COR-L47 (cell line): ENCODE data around the gene FAH.

Experiments used
- DNase-seq: peaks from one replicate; lab custom pipeline; 2025; lab: John Stamatoyannopoulos, UW

Gene FAH

DNA sequence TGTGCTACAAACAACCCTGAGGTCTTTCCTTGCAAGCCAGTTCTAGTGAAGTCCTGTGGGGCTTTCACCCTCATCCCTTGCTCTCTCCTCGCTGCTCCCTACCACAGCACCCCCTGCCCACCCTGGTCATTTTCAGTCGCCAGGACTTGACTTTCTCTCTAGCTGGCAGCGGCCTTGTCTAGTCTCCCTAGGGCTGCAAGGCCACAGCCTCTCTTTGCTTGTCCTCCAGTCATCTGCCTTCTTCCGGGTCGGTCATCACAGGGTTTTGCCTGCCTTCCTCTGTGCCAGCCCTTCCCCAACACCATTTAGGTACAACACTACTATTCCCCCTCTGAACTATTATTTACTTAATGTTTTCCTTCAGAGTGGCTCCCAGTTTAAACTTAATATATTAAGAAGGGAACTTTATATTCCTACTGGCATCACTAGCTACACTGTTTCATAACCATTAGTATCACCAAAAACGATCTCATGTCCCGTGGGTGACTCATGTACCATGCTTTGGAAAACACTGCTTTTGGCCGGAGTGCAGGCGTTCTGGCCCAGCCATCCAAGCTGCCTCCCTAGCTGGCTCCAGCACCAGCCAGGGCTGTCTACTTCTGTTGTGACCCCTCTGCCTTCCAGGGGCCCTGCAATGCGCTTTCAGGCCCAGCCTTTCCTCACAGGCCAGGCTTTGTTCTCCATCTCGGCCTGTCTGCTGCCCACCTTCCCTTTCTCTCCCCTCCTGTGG lies 21.4 kb downstream of the FAH start:
- no peak for DNase-seq

DNA sequence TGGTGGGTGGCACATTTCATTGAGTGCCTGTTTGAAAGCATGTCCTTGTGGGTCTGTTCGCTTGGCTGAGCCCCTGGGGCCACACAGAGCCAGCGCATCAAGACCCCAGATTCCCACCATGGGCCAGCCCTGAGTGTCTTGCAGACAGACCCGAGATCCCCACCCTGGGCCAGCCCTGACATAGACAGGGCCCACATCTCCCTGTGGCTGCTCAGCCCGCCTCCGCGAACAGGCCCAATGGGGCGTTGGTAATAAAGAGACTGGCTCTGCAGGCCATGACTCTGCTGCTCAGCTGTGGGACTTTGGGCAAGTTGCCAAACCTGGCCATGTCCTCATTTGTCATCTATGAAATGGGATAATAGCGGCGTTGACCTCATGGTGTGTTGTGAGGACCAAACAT lies 22.6 kb downstream of the FAH start:
- DNase-seq, result no peak

DNA sequence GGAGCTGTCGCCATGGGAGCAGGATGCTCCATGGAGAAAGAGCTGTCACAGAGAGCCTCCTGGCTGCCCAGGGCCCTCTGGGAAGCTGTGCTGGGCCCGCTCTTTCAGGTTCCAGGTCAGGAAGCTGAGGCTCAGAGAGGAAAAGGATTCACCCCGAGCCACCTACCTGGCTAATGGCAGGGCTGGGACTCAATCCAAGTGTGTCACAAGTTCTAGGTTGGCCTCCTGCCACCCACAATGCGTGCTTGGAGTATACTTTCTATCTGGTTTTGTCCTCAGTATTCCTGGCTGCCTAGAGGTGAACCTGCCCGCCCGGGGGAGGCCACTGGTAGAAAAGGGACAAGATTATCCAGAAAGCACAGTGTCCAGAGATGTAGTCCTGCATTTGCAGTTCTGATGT lies 23.6 kb downstream of the FAH start:
- no peak for DNase-seq

DNA sequence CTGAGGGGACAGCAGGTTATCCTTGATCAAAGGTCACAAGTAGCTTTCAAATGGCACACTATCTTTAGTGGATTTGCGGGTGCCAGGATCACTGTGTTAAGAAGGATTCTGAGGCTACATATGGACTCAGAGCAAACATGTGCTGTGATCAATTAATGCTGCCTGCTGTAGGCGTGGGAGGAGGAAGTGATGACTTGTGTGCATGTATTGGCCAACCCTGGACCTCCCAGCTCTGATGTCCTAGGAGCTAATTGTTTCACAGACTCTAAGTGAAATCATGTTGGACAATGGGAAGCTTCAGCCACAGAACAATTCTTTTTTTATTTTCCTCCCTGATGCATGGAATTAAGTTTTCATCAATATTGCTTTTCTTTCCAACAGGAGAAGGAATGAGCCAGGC lies 24.4 kb downstream of the FAH start:
- no peak for DNase-seq

DNA sequence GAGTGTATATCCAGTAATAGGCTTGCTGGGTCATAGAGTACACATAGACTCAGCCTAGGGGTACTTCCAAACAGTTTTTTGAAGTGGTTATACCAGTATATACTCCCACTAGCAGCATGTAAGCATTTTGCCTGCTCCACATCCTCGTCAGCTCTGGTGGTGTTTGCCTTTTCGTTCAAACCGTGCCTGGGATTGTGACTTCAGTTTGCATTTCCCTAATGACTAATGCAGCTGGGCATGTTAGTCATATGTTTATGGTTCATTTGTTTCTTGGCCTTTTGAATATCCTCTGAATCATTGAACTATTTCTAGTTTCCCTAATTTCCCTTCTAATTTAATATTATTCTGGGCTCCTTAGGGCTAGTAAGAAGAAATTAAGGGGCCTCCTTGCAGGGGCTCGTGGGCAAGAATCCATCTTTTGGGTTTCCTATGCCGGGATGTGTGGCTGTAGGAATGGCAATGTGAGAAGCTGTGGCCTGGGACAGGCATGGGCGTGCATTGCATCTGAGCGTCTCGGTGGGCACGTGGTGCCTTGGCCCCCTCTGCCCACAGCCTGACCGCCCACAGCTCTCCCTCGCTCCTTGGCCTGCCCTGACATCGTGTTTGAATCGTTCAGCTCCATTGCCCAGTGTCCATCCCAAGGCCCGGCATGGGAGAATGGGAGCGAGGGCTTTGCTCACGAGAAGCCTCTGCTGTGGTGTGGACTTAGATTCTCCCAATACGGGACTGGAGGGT lies 26.4 kb downstream of the FAH start:
- DNase-seq, result no peak

DNA sequence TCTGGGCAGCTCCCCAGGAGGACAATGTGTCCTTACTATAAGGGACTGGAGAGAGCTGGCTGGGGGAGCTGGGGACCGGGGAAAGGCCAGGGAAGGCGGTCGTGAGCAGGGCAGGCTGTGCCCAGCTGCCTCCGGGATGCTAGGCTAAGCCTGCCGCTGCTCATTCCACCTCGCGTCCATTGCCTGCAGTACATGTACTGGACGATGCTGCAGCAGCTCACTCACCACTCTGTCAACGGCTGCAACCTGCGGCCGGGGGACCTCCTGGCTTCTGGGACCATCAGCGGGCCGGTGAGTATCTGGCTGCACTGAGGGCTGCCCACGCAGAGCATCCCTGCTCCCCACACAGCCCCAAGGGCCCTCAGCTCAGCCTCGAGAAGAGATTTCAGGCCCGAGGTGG lies 27.1 kb downstream of the FAH start:
- no peak for DNase-seq

DNA sequence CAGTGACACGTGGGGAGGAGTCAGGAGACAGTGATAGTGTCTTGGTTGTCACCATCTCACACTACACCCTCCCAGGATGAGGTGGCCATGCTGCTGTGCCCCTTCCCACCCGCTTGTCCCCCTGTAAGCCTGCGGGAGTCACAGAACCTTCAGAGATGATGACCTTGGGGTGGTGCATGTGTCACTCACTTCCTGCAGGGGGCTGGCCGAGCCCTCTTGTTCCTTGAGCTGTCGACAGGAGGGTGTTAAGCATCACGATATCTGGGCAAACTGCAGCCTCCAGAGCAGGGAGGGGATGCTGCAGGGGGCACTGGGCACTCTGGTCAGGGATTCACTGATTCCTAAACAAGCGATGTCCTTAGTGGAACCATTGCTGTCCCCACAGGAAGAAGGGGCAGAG lies 27.7 kb downstream of the FAH start:
- DNase-seq, result no peak

DNA sequence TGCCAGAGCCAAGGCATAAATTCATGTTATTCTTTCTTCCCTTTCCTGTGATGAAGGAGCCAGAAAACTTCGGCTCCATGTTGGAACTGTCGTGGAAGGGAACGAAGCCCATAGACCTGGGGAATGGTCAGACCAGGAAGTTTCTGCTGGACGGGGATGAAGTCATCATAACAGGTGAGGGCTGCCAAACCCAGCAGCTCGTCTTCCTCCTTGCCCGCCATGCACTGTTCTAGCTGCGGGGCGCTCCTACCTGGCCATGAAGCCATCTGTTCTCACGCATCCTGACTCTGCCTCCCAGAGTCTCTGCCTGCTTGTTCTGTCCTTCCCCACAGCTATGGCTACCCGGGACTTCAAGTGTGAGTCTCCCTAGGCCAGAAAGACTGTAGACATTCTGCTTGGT lies 28.2 kb downstream of the FAH start:
- DNase-seq, result no peak

DNA sequence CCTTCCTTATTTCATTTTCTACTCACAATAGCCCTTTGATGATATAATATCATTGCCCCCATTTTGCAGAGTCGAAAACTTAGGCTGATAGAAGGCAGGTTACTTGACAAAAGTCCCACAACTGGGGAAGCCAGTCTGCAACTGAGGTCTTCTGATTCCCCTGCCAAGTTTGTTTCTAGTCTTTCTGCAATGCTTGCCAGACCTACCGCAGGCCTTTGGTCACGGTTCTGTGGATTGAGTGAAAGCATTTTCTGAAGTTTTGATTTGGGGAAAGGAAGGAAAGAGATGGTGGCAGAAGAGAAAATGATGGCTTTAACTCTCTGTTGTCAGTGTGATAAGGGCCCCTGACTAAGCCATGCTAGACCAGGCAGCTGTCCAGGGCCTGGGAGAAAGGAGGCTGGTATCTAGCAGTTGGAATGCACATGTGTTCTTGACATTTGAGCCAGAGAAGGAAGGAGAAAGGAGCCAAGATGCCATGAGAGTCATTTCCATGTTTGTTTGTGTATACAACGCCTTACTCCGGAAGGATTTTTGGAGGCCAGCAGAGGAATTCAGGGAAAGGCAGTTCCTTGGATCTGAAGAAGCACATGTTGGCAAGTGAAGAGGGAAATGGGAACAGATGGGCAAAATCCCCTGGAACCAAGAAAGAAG lies 29.9 kb downstream of the FAH start:
- no peak for DNase-seq

DNA sequence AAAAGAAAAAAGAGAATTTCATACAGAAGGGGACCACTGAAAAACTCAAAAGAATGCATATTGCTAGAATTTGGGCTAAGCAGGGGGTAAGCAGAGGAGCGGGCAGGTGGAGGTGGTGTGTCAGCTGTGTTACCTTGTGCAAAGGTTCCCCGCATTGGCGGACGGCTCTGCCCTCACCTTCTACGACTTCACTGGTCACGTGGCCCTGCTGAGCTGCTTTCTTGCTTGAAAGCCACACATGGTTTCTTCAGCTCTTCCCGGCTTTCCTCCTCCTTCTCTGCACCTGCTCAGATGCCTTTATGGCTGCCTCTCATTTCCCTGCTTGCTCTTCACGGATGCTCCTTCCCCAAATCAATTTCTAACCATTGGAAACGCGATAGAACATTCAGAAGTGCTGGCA lies 30.5 kb downstream of the FAH start:
- DNase-seq, result no peak

DNA sequence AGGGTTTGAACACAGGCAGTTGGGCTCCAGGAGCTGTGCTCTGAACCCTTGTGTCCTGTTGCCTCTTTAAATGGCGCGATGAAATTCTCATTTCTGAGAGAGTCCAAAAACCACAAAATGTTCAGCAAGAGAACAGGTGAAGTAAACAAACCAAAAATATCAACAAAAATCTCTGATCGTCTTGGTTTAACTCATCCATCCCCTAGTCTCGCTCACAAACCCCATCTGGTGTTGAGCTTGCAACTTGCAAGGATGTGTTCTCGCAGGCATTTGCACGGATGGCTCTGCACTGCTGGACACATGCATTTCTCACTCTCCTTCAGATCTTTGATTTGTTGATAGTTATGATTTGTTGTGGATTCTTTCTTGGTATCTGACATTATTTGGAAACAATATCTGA lies 31.1 kb downstream of the FAH start:
- DNase-seq, result no peak

DNA sequence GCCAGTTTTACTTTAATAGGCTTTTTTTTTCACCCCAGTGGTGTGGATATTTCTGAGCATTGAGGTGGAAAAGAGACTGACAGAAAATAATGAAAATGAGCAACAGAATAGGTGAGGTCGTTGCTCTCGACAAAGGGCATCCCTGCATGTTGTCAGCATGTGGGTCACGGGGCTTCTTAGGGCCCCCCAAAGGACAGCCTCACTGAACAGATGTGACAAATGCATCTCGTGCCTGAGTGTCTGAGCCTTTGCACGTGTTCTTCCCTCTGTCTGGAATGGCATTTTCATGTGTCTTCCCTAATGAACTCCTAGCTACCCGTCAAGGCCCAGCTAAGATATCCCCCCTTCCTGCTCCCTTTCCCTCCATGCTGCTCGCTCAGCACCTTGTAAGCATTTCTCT lies 31.8 kb downstream of the FAH start:
- DNase-seq, result no peak

DNA sequence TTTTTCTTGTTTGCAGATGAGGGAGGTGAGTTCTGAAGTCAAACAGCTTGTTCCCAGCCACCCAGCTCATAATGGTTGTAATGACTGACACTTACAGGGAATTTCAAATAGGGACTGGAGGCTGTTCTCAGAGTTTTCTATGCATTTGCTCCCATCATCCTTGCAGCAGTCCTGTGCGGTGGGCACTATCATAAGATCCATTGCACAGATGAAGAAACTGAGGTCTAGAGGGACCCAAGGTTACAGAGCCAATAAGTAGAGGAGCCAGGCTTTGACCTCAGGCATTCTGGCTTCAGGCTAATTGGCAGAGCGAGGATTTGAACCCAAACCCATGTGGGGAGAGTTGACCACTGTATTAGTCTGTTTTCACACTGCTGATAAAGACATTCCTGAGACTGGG lies 32.4 kb downstream of the FAH start:
- DNase-seq, result no peak

DNA sequence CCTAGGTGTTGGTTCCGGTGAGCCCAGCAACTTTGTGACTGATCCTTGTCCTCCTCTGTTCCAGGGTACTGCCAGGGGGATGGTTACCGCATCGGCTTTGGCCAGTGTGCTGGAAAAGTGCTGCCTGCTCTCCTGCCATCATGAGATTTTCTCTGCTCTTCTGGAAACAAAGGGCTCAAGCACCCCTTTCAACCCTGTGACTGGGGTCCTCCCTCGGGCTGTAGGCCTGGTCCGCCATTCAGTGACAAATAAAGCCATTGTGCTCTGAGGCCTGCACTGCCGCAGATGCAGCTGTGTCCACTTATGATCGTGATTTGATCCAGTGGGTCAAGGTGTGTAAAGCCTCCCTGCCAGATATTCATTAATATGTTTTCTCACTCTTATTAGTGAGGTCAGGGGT lies 33.3 kb downstream of the FAH start:
- no peak for DNase-seq

DNA sequence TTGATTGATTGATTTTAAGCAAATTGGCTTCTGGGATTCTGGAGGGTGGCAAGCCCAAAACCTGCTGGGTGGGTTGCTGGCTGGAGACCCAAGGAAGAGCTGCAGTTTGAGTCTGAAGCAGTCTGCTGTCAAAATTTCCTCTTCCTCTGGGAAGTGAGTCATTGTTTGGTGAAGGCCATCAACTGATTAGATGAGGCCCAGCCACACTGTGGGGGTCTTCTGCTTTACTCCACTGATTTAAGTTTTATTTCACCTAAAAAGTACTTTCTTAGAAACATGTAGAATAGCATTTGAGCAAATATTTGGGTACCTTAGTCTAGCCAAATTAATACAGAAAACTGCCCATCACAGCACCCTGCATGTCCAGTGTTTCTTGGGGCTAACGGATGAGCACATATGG lies 33.8 kb downstream of the FAH start:
- no peak for DNase-seq

DNA sequence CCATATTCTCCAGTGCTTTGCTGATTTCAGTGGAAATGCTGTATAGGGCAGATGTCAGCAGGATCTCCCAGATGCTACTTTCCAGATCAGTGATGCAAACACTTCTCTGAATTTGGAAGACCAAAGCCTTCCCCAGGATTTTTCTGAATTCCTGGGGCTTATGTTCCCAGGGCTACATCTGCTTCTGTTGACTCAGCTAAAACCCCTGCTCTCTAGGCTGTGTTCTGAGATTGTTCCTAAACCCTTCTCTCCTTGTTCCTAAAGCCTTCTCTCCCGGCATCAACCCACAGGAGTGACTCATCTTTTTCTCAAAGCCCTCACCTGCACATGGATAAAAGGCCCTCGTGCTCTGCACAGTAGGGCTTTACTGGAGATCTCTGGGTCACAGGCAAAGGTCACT lies 35.5 kb downstream of the FAH start:
- no peak for DNase-seq

DNA sequence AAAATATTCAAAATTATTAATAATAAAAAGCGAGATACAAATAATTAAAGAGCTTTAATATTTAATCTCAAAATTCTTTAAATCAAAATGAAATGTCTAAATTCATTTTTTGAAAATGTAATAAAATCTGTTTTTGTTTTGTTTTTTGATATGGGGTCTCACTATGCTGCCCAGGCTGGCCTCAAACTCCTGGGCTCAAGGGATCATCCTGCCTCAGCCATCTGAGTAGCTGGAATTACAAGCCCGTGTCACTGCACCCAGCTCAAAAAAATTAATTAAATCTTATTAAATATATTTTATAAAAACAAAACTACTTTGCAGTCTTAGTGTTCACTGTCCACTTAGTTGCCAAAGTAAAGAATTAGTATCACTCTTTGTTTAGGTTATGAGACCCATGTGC lies 38.4 kb downstream of the FAH start:
- DNase-seq, result no peak

DNA sequence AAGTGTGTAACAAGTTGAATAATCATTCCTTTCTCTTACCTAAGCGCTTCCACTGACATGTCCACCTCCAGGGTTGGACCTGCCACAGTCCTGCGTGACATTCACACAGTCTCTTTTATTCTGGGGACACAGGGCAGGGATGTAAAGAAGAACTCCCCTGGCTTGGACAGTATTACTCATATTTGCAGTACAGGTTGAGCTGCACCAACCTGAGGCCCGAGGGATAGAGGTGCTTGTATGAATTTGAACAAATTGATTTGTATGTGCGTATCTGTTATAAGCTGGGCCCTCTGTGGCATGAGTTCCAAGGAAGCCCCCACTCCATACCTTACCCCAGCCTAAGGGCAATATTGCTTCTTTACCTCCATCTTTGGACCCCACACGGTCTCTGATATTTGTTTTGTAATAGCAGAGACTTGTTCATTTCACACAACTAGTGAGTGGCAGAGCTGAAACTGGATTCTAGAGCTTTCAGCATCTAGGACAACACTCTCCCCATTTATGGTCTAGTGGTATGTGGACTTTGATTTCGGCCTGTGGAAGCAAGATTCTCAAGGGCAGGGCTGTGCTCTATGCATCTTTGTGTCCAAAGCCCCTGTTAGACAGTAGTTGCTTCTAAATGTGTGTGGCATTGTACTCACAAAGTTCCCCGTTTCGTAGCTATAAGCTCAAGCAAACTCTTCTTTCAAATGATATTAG lies 39.2 kb downstream of the FAH start:
- no peak for DNase-seq

DNA sequence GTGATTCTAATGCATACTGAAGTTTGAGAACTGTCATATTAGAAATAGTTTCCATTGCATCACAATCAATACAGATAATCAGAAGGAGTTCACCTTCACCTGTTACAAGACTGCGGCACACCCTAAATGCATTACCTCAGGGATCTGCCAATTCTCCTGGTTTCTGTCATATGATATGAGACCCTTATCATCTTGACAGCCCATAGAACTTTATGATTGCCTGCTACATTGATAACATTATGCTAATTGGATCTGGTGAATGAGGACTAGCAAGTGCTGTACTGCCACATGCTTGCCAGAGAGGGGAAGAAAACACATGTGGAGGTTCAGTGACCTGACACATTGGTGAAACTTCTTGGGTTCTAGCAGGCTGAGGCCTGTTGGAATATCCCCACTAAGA lies 41.4 kb downstream of the FAH start:
- no peak for DNase-seq

DNA sequence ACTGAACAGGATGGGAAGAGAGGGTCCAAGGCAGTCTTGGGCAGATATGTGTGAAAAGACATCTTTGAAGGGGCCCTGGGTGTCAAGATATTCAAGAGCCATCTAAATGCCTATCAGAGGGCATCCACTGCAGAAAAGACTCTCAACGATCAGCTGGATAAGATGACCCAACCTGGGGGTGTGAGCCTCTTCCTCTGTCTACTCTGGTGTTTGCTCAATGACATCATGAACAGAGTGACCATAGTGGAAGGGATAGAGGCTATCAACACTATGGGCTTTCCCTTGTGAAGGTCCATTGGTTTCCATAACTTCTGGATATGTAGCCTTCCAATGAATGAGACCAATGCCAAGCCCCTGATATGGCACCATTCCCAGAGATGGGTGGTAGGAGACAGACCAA lies 42.1 kb downstream of the FAH start:
- DNase-seq, result no peak

DNA sequence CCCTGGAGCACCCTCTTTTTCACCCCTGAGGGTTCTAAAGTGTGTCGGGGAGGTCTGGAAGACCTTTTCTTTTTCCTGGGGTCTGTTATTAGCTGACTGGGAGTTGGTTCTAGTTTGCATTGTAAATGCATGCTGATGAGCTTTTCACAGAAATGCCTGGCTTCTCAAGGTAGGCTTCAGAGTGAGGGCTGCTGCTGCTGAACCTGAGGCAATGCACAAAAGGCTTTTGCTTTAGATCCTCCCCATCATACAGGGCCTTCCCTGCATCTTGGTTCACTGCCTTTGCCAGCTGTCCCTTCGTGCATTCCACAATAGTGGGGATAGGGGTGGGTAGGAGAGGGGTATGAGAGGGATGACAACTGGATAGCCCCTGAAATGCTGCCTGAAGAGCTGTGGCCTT lies 46.6 kb downstream of the FAH start:
- no peak for DNase-seq

DNA sequence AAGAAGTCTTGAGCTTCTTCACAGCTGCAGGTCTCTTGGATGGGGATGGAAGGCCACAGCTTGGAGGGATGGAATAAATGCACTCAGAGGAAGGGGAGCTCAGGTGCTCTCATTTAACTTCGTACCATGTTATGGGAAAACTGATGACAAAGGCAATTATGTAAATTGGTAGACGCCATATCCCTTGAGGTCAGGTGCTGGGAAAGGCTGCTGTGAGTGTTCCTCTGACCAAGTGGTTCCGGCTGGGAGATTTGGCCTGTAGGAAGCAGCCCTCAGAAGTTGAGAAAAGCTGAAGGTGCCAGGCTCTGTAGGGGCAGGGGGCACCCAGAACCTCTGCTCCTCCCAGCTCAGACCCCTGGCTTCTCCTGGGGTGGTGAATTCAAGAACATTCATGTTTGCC lies 47.1 kb downstream of the FAH start:
- no peak for DNase-seq
